ENCODE measurements around the gene CEP85.

DNA sequence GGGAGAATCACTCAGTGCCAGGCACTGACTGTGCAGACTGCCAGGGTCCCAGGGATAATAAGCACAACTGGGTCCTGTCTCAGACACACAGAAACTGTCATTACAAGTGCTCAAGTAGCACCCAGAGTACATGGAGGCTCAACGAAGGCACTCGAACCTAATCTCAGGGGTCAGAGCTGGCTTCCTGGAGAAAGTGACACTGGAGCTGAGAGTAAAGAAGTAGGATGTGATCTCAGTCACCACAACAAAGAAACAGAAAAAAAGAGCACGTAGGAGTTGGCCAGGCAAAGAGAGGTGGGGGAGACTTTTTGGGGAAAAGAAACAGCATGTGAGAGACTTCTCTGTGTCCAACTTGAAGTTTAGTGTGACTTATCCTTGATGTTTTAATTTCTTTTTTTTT is 42.3 kb upstream of the CEP85 start:
- TF ChIP-seq PAX5 (IDR thresholded peaks at IDR 0.05; ENCODE audit: borderline replicate concordance, low read depth, low read length): no peak
- TF ChIP-seq, protein P1, sequence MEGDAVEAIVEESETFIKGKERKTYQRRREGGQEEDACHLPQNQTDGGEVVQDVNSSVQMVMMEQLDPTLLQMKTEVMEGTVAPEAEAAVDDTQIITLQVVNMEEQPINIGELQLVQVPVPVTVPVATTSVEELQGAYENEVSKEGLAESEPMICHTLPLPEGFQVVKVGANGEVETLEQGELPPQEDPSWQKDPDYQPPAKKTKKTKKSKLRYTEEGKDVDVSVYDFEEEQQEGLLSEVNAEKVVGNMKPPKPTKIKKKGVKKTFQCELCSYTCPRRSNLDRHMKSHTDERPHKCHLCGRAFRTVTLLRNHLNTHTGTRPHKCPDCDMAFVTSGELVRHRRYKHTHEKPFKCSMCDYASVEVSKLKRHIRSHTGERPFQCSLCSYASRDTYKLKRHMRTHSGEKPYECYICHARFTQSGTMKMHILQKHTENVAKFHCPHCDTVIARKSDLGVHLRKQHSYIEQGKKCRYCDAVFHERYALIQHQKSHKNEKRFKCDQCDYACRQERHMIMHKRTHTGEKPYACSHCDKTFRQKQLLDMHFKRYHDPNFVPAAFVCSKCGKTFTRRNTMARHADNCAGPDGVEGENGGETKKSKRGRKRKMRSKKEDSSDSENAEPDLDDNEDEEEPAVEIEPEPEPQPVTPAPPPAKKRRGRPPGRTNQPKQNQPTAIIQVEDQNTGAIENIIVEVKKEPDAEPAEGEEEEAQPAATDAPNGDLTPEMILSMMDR (IDR thresholded peaks at IDR 0.05 in 2 of 3, conservative IDR thresholded peaks at IDR 0.05 in 1 of 3; ENCODE audit: control insufficient read depth in 2 of 3, extremely low read depth in 1 of 3, insufficient read depth in 1 of 3, low read depth in 3 of 3, low read length in 3 of 3): no peak
